ENCODE results near the gene LRRC75A. TPM values are rescaled to one million over a fixed set of nuclear protein-coding genes. Genes with fewer than 3 reads are reported as not detected.
A peak's percentile ranks its signal among the peaks of the same experiment; 100 is the strongest.

The LRRC75A gene
- total and polyA plus RNA-seq, 2 experiments from 2014 or later = 5.3 to 26.2 TPM

DNA sequence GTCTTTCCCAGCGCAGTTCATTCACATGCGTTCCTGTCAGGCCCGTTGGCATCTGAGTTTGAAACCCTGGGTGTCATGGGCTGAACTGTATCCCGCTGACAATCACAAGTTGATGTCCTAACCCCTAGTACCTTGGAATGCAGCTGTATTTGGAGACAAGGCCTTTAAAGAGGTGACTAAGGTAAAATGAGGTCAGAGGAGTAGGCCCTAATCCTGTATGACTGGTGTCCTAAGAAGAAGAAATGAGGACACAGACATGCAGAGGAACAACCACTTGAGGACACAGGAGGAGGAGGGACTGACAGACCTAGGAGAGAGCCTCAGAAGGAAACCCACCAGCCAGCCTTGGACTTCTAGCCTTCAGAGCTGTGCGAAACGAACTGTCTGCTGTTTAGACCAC lies 43.5 kb downstream of the LRRC75A start (continued):
- TF ChIP-seq, protein P1, sequence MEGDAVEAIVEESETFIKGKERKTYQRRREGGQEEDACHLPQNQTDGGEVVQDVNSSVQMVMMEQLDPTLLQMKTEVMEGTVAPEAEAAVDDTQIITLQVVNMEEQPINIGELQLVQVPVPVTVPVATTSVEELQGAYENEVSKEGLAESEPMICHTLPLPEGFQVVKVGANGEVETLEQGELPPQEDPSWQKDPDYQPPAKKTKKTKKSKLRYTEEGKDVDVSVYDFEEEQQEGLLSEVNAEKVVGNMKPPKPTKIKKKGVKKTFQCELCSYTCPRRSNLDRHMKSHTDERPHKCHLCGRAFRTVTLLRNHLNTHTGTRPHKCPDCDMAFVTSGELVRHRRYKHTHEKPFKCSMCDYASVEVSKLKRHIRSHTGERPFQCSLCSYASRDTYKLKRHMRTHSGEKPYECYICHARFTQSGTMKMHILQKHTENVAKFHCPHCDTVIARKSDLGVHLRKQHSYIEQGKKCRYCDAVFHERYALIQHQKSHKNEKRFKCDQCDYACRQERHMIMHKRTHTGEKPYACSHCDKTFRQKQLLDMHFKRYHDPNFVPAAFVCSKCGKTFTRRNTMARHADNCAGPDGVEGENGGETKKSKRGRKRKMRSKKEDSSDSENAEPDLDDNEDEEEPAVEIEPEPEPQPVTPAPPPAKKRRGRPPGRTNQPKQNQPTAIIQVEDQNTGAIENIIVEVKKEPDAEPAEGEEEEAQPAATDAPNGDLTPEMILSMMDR (conservative IDR thresholded peaks at IDR 0.05; ENCODE audit: low read depth in 2 of 2) = no peak
- TF ChIP-seq ZNF331 (CRISPR knock-in tag; IDR thresholded peaks at IDR 0.05; ENCODE audit: low read depth) = no peak

DNA sequence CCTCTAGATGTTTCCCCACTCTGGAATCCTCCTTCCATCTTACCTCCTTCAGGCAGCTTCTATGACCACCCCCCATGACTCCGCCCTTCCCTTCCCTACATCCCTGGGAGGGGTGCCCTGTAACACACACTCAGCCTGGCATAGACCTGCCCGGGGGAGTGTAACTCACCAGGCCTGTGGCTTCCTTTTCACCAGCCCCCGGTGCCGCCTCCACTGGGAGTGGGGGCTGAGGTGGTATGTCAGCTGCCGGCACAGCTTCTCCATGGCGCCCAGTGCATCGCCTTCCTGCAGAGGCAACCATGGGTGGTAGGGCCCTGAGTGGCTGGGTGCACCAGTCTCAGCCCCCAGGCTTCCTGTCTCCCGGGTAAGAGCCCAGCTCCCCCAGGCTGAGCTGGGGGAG lies 44.3 kb downstream of the LRRC75A start:
- Mint-ChIP-seq H3K9me3 (peaks cover 3% of the 10 kb centered on the region; the same call in 1 of the 3 replicates), H3K4me1 (peaks cover 21% of the 10 kb centered on the region; the same call in 2 of the 3 replicates), H3K4me3 (no peak overlapping the region), H3K27ac (peak overlapping the region; percentile 80; the same call in 1 of the 2 replicates), H3K27me3 (ENCODE audit: insufficient read depth, low read depth, poor library complexity) (peaks cover 35% of the 10 kb centered on the region), H3K36me3 (ENCODE audit: low read depth) (peaks cover 50% of the 10 kb centered on the region)
- DNase-seq (ENCODE audit: low spot score) (no peak), ATAC-seq (no peak)
- Histone ChIP-seq H3F3A (replicated peaks; ENCODE audit: low read depth) (peaks cover 38% of the 10 kb centered on the region), H3K4me1 (ENCODE audit: insufficient read depth) (peaks cover 5% of the 10 kb centered on the region), H3K27me3 (ENCODE audit: insufficient read depth) (no peaks in the 10 kb centered on the region), H3K27ac (ENCODE audit: low read depth) (no peak overlapping the region), H3K9me2 (ENCODE audit: insufficient read depth) (no peaks in the 10 kb centered on the region), H4K20me1 (replicated peaks; ENCODE audit: insufficient read depth) (peaks cover 21% of the 10 kb centered on the region), H3K79me2 (replicated peaks; ENCODE audit: insufficient read depth) (no peaks in the 10 kb centered on the region), H3K4me3 (no peak overlapping the region), H2AFZ (no peak overlapping the region), H3K4me2 (no peak overlapping the region), H3K36me3 (ENCODE audit: insufficient read depth) (peaks cover under 1% of the 10 kb centered on the region; the same call in 1 of the 2 replicates)
- TF ChIP-seq, protein P1 (conservative IDR thresholded peaks at IDR 0.05; ENCODE audit: low read depth in 2 of 2) = no peak
- no peak for TF ChIP-seq STAT1 (IDR thresholded peaks at IDR 0.05; ENCODE audit: unreplicated experiment)
- TF ChIP-seq JUNB (IDR thresholded peaks at IDR 0.05; ENCODE audit: unreplicated experiment) = no peak
- TF ChIP-seq, protein P2, sequence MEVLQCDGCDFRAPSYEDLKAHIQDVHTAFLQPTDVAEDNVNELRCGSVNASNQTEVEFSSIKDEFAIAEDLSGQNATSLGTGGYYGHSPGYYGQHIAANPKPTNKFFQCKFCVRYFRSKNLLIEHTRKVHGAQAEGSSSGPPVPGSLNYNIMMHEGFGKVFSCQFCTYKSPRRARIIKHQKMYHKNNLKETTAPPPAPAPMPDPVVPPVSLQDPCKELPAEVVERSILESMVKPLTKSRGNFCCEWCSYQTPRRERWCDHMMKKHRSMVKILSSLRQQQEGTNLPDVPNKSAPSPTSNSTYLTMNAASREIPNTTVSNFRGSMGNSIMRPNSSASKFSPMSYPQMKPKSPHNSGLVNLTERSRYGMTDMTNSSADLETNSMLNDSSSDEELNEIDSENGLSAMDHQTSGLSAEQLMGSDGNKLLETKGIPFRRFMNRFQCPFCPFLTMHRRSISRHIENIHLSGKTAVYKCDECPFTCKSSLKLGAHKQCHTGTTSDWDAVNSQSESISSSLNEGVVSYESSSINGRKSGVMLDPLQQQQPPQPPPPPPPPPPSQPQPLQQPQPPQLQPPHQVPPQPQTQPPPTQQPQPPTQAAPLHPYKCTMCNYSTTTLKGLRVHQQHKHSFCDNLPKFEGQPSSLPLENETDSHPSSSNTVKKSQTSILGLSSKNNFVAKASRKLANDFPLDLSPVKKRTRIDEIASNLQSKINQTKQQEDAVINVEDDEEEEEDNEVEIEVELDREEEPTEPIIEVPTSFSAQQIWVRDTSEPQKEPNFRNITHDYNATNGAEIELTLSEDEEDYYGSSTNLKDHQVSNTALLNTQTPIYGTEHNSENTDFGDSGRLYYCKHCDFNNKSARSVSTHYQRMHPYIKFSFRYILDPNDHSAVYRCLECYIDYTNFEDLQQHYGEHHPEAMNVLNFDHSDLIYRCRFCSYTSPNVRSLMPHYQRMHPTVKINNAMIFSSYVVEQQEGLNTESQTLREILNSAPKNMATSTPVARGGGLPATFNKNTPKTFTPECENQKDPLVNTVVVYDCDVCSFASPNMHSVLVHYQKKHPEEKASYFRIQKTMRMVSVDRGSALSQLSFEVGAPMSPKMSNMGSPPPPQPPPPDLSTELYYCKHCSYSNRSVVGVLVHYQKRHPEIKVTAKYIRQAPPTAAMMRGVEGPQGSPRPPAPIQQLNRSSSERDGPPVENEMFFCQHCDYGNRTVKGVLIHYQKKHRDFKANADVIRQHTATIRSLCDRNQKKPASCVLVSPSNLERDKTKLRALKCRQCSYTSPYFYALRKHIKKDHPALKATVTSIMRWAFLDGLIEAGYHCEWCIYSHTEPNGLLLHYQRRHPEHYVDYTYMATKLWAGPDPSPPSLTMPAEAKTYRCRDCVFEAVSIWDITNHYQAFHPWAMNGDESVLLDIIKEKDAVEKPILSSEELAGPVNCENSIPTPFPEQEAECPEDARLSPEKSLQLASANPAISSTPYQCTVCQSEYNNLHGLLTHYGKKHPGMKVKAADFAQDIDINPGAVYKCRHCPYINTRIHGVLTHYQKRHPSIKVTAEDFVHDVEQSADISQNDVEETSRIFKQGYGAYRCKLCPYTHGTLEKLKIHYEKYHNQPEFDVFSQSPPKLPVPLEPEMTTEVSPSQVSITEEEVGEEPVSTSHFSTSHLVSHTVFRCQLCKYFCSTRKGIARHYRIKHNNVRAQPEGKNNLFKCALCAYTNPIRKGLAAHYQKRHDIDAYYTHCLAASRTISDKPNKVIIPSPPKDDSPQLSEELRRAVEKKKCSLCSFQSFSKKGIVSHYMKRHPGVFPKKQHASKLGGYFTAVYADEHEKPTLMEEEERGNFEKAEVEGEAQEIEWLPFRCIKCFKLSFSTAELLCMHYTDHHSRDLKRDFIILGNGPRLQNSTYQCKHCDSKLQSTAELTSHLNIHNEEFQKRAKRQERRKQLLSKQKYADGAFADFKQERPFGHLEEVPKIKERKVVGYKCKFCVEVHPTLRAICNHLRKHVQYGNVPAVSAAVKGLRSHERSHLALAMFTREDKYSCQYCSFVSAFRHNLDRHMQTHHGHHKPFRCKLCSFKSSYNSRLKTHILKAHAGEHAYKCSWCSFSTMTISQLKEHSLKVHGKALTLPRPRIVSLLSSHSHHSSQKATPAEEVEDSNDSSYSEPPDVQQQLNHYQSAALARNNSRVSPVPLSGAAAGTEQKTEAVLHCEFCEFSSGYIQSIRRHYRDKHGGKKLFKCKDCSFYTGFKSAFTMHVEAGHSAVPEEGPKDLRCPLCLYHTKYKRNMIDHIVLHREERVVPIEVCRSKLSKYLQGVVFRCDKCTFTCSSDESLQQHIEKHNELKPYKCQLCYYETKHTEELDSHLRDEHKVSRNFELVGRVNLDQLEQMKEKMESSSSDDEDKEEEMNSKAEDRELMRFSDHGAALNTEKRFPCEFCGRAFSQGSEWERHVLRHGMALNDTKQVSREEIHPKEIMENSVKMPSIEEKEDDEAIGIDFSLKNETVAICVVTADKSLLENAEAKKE (CRISPR knock-in tag; IDR thresholded peaks at IDR 0.05) = no peak
- no peak for TF ChIP-seq ZNF114 (CRISPR knock-in tag; IDR thresholded peaks at IDR 0.05)
- TF ChIP-seq POLR2AphosphoS5 (IDR thresholded peaks at IDR 0.05; ENCODE audit: low read depth) = no peak
- no peak for TF ChIP-seq NANOG (IDR thresholded peaks at IDR 0.05; ENCODE audit: borderline replicate concordance)
- no peak for TF ChIP-seq EZH2 (IDR thresholded peaks at IDR 0.05; ENCODE audit: low read depth, unreplicated experiment)
- TF ChIP-seq, protein P3, sequence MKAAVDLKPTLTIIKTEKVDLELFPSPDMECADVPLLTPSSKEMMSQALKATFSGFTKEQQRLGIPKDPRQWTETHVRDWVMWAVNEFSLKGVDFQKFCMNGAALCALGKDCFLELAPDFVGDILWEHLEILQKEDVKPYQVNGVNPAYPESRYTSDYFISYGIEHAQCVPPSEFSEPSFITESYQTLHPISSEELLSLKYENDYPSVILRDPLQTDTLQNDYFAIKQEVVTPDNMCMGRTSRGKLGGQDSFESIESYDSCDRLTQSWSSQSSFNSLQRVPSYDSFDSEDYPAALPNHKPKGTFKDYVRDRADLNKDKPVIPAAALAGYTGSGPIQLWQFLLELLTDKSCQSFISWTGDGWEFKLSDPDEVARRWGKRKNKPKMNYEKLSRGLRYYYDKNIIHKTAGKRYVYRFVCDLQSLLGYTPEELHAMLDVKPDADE (IDR thresholded peaks at IDR 0.05) = no peak
- no peak for TF ChIP-seq EZH2phosphoT487 (IDR thresholded peaks at IDR 0.05; ENCODE audit: unreplicated experiment)
- no peak for TF ChIP-seq CREB1 (CRISPR knock-in tag; IDR thresholded peaks at IDR 0.05; ENCODE audit: low read depth)
